AG04449 (cell line): Measurements from ENCODE around the gene CAPNS1.

Experiments used
- CTCF ChIA-PET: fragments of 350-600 bp; formaldehyde crosslinking; extraction: SDS; loops from one replicate; lab custom pipeline; 2021; ENCODE audit warnings: antibody characterized with exemption; lab: Yijun Ruan, JAX
- POLR2A ChIA-PET: fragments of 400-600, 350-600 bp; formaldehyde crosslinking; extraction: SDS; loops from one replicate; lab custom pipeline; 2020; ENCODE audit warnings: antibody characterized with exemption, inconsistent platforms; lab: Yijun Ruan, JAX
- DNase-seq: peaks from one replicate; pipeline ENCODE4 v3.0.0-alpha.2; 2010; ENCODE audit warnings: low read depth, low spot score
- H3K4me3 ChIP-seq: 2 replicates; pipeline ENCODE4 v1.5.1; 2011; ENCODE audit warnings: low read depth, mild to moderate bottlenecking, control low read depth, low read length
- CTCF ChIP-seq: IDR thresholded peaks from one replicate; pipeline ENCODE4 v1.5.1; 2011; ENCODE audit warnings: mild to moderate bottlenecking, moderate library complexity, low read length, control low read depth, inconsistent platforms; ENCODE audit not compliant: insufficient read depth; ENCODE audit errors: missing control alignments

The CAPNS1 gene

DNA sequence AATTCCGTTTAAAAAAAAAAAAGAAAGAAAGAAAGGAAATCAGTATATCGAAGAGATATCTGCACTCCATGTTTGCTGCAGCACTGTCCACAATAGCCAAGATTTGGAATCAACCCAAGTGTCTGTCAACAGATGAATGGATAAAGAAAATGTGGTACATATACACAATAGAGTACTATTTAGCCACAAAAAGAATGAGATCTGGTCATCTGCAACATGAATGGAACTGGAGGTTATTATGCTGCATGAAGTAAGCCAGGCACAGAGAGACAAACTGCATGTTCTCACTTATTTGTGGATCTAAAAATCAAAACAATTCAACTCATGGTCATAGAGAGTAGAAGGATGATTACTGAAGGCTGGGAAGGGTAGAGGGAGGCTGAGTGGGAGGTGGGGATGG, 58.3 kb downstream of the CAPNS1 start:
- POLR2A ChIA-PET: no interaction called here
- TF ChIP-seq CTCF: no peak
- DNase-seq: no peak
- no peak overlapping the region for H3K4me3 ChIP-seq
- CTCF ChIA-PET: no interaction called here
